HG02759 (cell line): ENCODE results near the gene NRARP.
A peak's percentile ranks its signal among the peaks of the same experiment; 100 is the strongest.
"Not testable (repeated sequence)": the region's sequence is repeated elsewhere in the genome, so short reads cannot be mapped to it uniquely, and the experiment has no call there.

Source experiments
- ATAC-seq: cut with Tn5 transposase; IDR thresholded peaks from one replicate; pipeline ENCODE4 v1.9.1; 2021; ENCODE audit warnings: mild to moderate bottlenecking, moderate library complexity; ENCODE audit not compliant: unreplicated experiment

NRARP gene

GRCh38 chr9:137302118-137302448 is at the start of gene NRARP:
Gene NRARP (minus strand): TSS chr9:137302271. CDS start chr9:137301928, 343 bp downstream.
- peak; percentile 76 for ATAC-seq

GRCh38 chr9:137350696-137351584 is 48.9 kb upstream of the NRARP start:
- no peak for ATAC-seq

GRCh38 chr9:137349471-137350033 is 47.5 kb upstream of the NRARP start:
- no peak for ATAC-seq

GRCh38 chr9:137348769-137349470 is 46.8 kb upstream of the NRARP start:
- no peak for ATAC-seq

- ATAC-seq, result no peak
These were observed 45.9 kb upstream of the NRARP start for GRCh38 chr9:137347928-137348327.

GRCh38 chr9:137342482-137342881 is 40.4 kb upstream of the NRARP start:
- ATAC-seq, result no peak

GRCh38 chr9:137341227-137341626 is 39.2 kb upstream of the NRARP start:
- no peak for ATAC-seq

- ATAC-seq, result not testable (repeated sequence)
These were observed 37.9 kb upstream of the NRARP start for GRCh38 chr9:137339908-137340462.

- ATAC-seq, result no peak
These were observed 37.2 kb upstream of the NRARP start for GRCh38 chr9:137339045-137339907.

GRCh38 chr9:137336735-137337134 is 34.7 kb upstream of the NRARP start:
- ATAC-seq, result no peak

- no peak for ATAC-seq
These were observed 31.1 kb upstream of the NRARP start for GRCh38 chr9:137333016-137333671.

- no peak for ATAC-seq
These were observed 29.9 kb upstream of the NRARP start for GRCh38 chr9:137331929-137332328.

- no peak for ATAC-seq
These were observed 28.6 kb upstream of the NRARP start for GRCh38 chr9:137330689-137331088.

GRCh38 chr9:137329590-137329989 is 27.5 kb upstream of the NRARP start:
- ATAC-seq, result not testable (repeated sequence)

GRCh38 chr9:137327641-137328550 is 25.8 kb upstream of the NRARP start:
- ATAC-seq, result not testable (repeated sequence)

GRCh38 chr9:137326445-137327065 is 24.5 kb upstream of the NRARP start:
- ATAC-seq, result no peak

GRCh38 chr9:137325799-137326198 is 23.7 kb upstream of the NRARP start:
- no peak for ATAC-seq

GRCh38 chr9:137325124-137325523 is 23.1 kb upstream of the NRARP start:
- ATAC-seq, result no peak
